Activated CD8-positive, alpha-beta memory T cell treated with anti-CD3 and anti-CD28 coated beads for 1 hour (primary cell): ENCODE data around the gene NIP7.
"Not testable (repeated sequence)": the region's sequence is repeated elsewhere in the genome, so short reads cannot be mapped to it uniquely, and the experiment has no call there.

ENCODE experiments used
- DNase-seq, 2 donors: peaks; one replicate each; pipeline ENCODE4 v3.0.0-alpha.2; 2020; ENCODE audit warnings: low read depth in 1 of 2; ENCODE audit errors: extremely low read depth in 1 of 2

Gene NIP7

GRCh38 chr16:69338557-69339288, 849 bp upstream of the NIP7 start:
- no peak for DNase-seq

- no peak for DNase-seq
Observed at GRCh38 chr16:69340095-69340644, 598 bp downstream of the NIP7 start.

- no peak for DNase-seq
Observed at GRCh38 chr16:69344171-69344570, 4.6 kb downstream of the NIP7 start.

- DNase-seq, result no peak
Observed at GRCh38 chr16:69345923-69346322, 6.4 kb downstream of the NIP7 start.

GRCh38 chr16:69346683-69347082, 7.1 kb downstream of the NIP7 start:
- no peak for DNase-seq

GRCh38 chr16:69348222-69348621, 8.7 kb downstream of the NIP7 start:
- no peak for DNase-seq

GRCh38 chr16:69349536-69349935, 10.0 kb downstream of the NIP7 start:
- no peak for DNase-seq

GRCh38 chr16:69350536-69351133, 11.1 kb downstream of the NIP7 start:
- no peak for DNase-seq

- DNase-seq, result no peak
Observed at GRCh38 chr16:69351309-69352027, 11.9 kb downstream of the NIP7 start, which contains the start of gene TMED6. Gene TMED6 (minus strand): TSS chr16:69351786. CDS start chr16:69351753, 33 bp downstream.

- not testable (repeated sequence) for DNase-seq
Observed at GRCh38 chr16:69360070-69360469, 20.5 kb downstream of the NIP7 start.

GRCh38 chr16:69363281-69363717, 23.7 kb downstream of the NIP7 start:
- DNase-seq, result no peak

GRCh38 chr16:69364088-69364487, 24.5 kb downstream of the NIP7 start:
- no peak for DNase-seq

GRCh38 chr16:69365901-69366300, 26.3 kb downstream of the NIP7 start:
- DNase-seq, result no peak

- DNase-seq, result no peak
Observed at GRCh38 chr16:69366431-69366830, 26.9 kb downstream of the NIP7 start.

- no peak for DNase-seq
Observed at GRCh38 chr16:69367980-69368379, 28.4 kb downstream of the NIP7 start.

GRCh38 chr16:69368866-69369265, 29.3 kb downstream of the NIP7 start:
- DNase-seq, result no peak

- DNase-seq, result no peak
Observed at GRCh38 chr16:69371564-69371963, 32.0 kb downstream of the NIP7 start.

- DNase-seq, result no peak
Observed at GRCh38 chr16:69373019-69373418, 33.4 kb downstream of the NIP7 start.

GRCh38 chr16:69376393-69377059, 37.0 kb downstream of the NIP7 start:
- no peak for DNase-seq

- DNase-seq, result no peak
Observed at GRCh38 chr16:69378036-69378435, 38.5 kb downstream of the NIP7 start.

- no peak for DNase-seq
Observed at GRCh38 chr16:69378760-69379159, 39.2 kb downstream of the NIP7 start.
